Measurements from ENCODE around the gene USH1C.

USH1C gene

GRCh38 chr11:17544181-17544622 is at the start of gene USH1C:
Gene USH1C (minus strand): TSS chr11:17544416. CDS start chr11:17544307, 109 bp downstream.
- no peak for DNase-seq

GRCh38 chr11:17593466-17594245 is 49.4 kb upstream of the USH1C start:
- DNase-seq = no peak

GRCh38 chr11:17591293-17591692 is 47.1 kb upstream of the USH1C start:
- DNase-seq = no peak

- DNase-seq = no peak
These were observed 46.2 kb upstream of the USH1C start for GRCh38 chr11:17590463-17590862.

- DNase-seq = no peak
These were observed 44.5 kb upstream of the USH1C start for GRCh38 chr11:17588721-17589120.

- no peak for DNase-seq
These were observed 44.0 kb upstream of the USH1C start for GRCh38 chr11:17588166-17588565.

GRCh38 chr11:17585911-17586695 is 41.9 kb upstream of the USH1C start:
- DNase-seq = no peak

GRCh38 chr11:17581732-17582053 is 37.5 kb upstream of the USH1C start:
- DNase-seq = no peak

- no peak for DNase-seq
These were observed 37.0 kb upstream of the USH1C start for GRCh38 chr11:17581036-17581731.

- no peak for DNase-seq
These were observed 36.1 kb upstream of the USH1C start for GRCh38 chr11:17580271-17580670.

- no peak for DNase-seq
These were observed 35.2 kb upstream of the USH1C start for GRCh38 chr11:17579451-17579850.

- no peak for DNase-seq
These were observed 34.7 kb upstream of the USH1C start for GRCh38 chr11:17578958-17579357.

- no peak for DNase-seq
These were observed 34.1 kb upstream of the USH1C start for GRCh38 chr11:17578296-17578695.

- DNase-seq = no peak
These were observed 31.5 kb upstream of the USH1C start for GRCh38 chr11:17575431-17576425.

- DNase-seq = no peak
These were observed 30.2 kb upstream of the USH1C start for GRCh38 chr11:17574141-17575091.

- no peak for DNase-seq
These were observed 29.3 kb upstream of the USH1C start for GRCh38 chr11:17573526-17573925.

- no peak for DNase-seq
These were observed 28.7 kb upstream of the USH1C start for GRCh38 chr11:17572791-17573460.

- no peak for DNase-seq
These were observed 28.1 kb upstream of the USH1C start for GRCh38 chr11:17572359-17572690.

GRCh38 chr11:17571431-17572358 is 27.5 kb upstream of the USH1C start:
- no peak for DNase-seq

- no peak for DNase-seq
These were observed 25.8 kb upstream of the USH1C start for GRCh38 chr11:17570034-17570433.

Measured in retina (tissue), 1 donor.